Activated CD4-positive, alpha-beta T cell treated with anti-CD3 and anti-CD28 coated beads, Interleukin-2, amount 50 U/mL, for 1 hour (primary cell): ENCODE measurements around the gene OTUD7B.
"Not testable (repeated sequence)": the region's sequence is repeated elsewhere in the genome, so short reads cannot be mapped to it uniquely, and the experiment has no call there.

Source experiments
- DNase-seq: peaks from one replicate; pipeline ENCODE4 v3.0.0-alpha.2; 2020

The OTUD7B gene

GRCh38 chr1:149942207-149942606, 68.3 kb downstream of the OTUD7B start:
- DNase-seq: no peak

DNA sequence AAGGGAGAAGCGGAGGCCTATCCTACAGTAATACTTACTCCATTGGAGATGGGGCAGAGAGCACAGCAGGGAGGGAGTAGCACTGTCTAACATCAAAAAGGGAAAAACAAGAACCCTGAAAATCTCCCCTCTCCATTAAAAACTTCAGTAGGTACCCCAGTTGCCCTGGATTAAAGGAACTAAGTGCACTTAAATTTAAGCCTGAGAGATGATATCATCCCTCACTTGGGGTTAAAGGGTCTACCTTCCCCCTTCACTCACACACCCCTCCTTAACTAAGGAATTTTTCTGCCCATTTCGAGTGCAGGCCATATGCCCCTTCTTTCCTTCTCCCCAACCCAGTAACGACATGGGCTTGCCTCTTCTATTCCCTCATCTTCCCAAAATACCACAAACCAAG, 70.1 kb downstream of the OTUD7B start:
- no peak for DNase-seq

GRCh38 chr1:149938668-149939003, 71.9 kb downstream of the OTUD7B start:
- not testable (repeated sequence) for DNase-seq

GRCh38 chr1:149937759-149938158, 72.8 kb downstream of the OTUD7B start:
- DNase-seq: no peak

- DNase-seq: no peak
Observed at GRCh38 chr1:149936992-149937705, 73.4 kb downstream of the OTUD7B start.

DNA sequence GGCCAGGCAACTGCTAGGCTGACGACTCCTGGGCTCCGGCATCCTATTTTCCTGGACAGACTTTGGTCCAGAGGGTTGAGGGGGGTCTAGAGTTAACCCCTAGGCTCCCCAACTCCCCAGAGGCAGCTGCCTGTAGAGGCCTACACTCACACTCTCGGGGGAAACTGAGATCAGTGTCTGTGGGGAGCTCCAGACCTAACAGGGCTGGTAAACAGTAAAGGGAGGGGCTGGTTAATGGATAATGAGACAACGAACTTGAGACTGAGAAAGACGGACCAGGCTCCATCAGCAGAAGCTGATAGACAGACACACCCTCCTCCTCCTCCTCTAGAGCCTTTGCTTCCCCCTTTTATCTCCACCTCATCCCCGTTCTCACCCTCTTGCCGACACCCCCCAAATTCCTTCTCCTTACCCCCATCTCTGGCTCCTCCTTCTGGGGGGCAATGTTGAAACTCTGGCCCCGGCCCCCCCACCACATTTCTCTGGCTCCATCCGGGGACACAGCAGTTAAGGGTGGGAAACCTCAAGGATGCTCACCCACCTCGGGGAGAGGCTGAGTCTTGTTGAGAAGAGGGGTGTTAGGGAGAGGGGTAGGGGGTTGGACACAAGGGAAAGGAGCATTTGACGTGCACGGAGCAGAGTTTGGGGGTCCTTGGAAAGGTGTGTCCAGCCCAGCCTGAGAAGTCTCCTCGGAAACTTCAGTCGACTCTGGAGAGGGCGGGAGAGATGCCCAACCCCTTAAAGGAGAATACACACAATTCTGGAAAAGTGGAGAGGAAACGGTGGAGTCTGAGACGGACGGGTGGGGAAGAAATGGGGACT, 74.1 kb downstream of the OTUD7B start, which contains the start of gene MTMR11:
Gene MTMR11 (minus strand): TSS at position 710 of the 822 bp plus-strand sequence. CDS start 232 bp downstream, at position 478.
- DNase-seq: no peak

GRCh38 chr1:149934356-149934755, 76.2 kb downstream of the OTUD7B start:
- DNase-seq: no peak

GRCh38 chr1:149933208-149933607, 77.3 kb downstream of the OTUD7B start:
- no peak for DNase-seq

DNA sequence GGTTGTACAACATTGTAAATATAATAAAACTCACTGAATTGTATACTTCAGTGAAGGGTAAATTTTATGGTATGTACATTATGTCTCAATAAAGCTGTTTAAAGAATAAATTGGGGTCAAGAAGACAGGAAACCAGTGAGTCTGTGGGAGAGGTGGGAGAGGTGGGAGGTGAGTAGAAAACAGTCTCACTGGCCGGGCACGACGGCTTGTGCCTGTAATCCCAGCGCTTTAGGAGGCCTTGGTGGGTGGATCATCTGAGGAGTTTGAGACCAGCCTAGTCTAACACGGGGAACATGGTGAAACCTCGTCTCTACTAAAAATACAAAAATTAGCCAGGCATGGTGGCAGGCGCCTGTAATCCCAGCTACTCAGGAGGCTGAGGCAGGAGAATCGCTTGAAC, 78.1 kb downstream of the OTUD7B start:
- DNase-seq: no peak

- DNase-seq: no peak
Observed at GRCh38 chr1:149931212-149931790, 79.2 kb downstream of the OTUD7B start.

- DNase-seq: no peak
Observed at GRCh38 chr1:149929856-149930255, 80.7 kb downstream of the OTUD7B start.

DNA sequence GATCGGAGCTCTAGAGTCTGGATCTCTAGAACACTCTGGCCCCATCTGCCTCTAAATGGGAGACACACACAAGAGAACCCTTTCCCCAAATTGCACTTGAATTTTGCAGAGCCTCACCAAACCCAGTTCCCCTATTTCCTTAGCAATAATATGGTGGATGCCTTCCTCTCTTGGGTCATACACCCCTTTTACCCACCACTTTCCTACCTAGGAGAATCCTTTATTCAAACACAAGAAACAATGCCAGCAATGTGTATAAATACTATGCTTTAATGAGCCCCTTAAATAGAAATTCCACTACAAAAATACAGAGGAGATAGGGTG, 82.2 kb downstream of the OTUD7B start:
- no peak for DNase-seq

DNA sequence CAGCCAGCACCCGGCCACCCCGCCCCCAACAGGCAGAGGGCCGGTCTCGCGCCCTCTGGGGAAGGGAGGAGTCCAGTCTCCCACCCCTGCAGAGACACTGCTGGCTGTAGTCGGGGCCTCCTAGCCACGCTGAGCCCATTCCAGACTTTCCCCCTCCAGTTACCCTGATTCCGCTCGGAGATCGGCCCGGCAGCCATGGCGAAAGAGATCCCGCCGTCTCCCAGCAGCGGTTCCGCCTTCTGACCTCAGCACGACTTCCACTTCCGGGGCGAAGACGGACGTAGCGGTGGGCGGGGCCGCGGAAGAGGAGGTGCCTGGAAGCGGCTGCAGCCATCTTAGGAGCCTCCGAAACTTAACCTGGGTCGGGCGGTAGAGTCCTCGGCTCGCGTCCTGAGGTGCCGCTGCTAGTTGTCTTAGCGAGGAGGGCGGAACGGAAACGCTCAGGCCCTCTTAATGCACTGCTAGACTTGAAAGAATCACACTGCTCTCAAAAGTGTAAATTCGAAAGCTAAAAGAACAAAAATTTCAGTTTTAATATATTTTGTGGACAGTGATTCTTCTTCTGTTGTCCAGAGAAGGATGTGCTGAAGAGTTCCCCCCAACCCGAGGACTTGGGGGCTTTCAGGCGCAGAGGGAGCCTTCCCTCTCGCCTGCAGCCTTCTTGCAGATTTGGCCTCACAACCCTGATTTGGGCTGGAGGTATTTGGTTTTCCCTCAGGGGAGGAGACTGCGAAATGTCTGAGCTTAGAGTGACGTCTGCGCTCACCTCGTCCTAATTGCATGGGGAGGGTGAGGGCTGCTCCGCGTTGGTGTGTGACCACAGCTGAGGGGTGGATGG, 82.7 kb downstream of the OTUD7B start, which contains the start of gene SF3B4:
Gene SF3B4 (minus strand): TSS at position 241 of the 838 bp plus-strand sequence. CDS start 44 bp downstream, at position 197.
- peak; percentile 94 for DNase-seq

GRCh38 chr1:149927056-149927562, 83.4 kb downstream of the OTUD7B start:
- DNase-seq: no peak

- no peak for DNase-seq
Observed at GRCh38 chr1:149926296-149926695, 84.2 kb downstream of the OTUD7B start.

DNA sequence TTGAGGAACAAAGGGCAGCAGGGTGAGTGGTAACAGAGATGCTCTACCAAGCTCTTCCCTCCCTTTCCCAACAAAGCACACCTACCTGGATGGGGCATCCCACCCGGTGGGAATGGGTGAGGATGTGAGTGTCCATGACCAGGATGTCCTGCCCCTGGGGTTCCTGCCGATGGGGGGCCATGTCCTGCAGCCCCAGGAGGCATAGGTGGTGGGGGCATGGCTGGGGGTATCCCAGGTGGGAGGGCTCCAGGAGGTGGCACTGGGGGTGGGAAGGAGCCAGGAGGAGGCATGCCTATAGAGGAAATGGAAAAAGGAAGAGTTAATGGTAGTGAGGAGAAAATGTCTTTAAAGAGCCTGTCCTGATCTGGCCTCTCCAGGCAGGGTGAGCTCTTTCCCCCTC, 84.8 kb downstream of the OTUD7B start:
- no peak for DNase-seq

GRCh38 chr1:149925345-149925744, 85.2 kb downstream of the OTUD7B start:
- DNase-seq: no peak

DNA sequence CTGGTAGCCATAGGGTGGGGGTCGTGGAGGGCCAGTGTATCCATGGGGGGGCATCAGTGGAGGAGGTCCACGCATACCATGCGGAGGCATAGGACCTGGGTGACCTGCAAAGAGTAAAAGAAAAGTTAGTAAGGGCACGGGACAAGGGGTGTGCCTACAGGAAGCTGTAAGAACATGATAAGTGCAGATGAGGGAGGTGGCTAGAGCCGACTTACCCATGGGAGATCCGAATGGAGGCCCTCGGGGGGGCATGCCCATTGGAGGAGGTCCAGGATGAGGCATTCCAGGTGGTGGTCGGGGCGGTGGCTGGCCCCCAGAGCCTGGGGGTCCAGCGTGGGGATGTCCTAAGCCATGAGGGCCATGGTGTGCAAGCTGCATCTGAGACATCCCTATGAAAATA, 86.9 kb downstream of the OTUD7B start:
- no peak for DNase-seq

- DNase-seq: peak; percentile 35
Observed at GRCh38 chr1:149917571-149918144, 92.9 kb downstream of the OTUD7B start, which contains the start of gene SV2A. Gene SV2A, minus strand, starts transcription at chr1:149917844. Its CDS starts 4,004 bp downstream, at chr1:149913840.

DNA sequence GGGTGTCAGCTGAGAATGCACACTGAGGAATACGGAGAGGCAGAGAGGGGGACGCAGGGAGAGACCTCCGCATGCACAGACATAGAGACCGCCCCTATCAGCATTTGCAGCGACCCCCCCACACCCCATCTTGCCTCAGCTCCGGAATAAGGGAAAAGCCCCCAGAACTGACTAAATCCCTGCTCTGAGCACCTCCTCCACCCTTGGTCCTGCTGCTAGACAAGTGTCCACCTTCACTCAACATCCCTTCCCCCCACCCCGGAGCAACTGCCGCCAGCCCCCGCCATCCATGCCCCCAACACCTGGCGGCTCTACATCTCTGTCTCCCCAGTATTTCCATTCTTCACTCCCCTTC, 93.7 kb downstream of the OTUD7B start:
- no peak for DNase-seq

GRCh38 chr1:149916193-149916897, 94.2 kb downstream of the OTUD7B start:
- no peak for DNase-seq
